DND-41 (cell line): ENCODE data around the gene IFNL3.

ENCODE experiments used
- ATAC-seq: fragments of 200-7000 bp; cut with Tn5 transposase; 3 replicates; pipeline ENCODE4 v1.9.1; 2021; ENCODE audit warnings: low read depth; ENCODE audit not compliant: insufficient read depth
- DNase-seq: peaks from one replicate; pipeline ENCODE4 v3.0.0-alpha.2; 2020
- H2AFZ ChIP-seq: 2 replicates; pipeline ENCODE4 v1.6.0; 2012; ENCODE audit warnings: low read depth, low read length
- H3K27ac ChIP-seq: 2 replicates; pipeline ENCODE4 v1.5.1; 2012; ENCODE audit warnings: low read length, inconsistent platforms
- H3K27me3 ChIP-seq: fragments of 200-600 bp; sonication (generic); 2 replicates; pipeline ENCODE4 v1.6.0; 2012; ENCODE audit warnings: low read length, mild to moderate bottlenecking, inconsistent platforms; ENCODE audit not compliant: insufficient read depth, poor library complexity
- H3K36me3 ChIP-seq: 2 replicates; pipeline ENCODE4 v1.5.1; 2012; ENCODE audit warnings: low read length, inconsistent platforms; ENCODE audit not compliant: insufficient read depth
- H3K4me1 ChIP-seq: 2 replicates; pipeline ENCODE4 v1.5.1; 2012; ENCODE audit warnings: mild to moderate bottlenecking, low read length; ENCODE audit not compliant: insufficient read depth
- H3K4me2 ChIP-seq: 2 replicates; pipeline ENCODE4 v1.6.0; 2012; ENCODE audit warnings: mild to moderate bottlenecking, moderate library complexity, low read length, inconsistent platforms; ENCODE audit not compliant: insufficient read depth
- H3K4me3 ChIP-seq, 2 experiments: fragments of 200-600 bp in 1 of 2; shearing (Covaris generic) in 1 of 2; 2 replicates each; pipeline ENCODE4 v1.5.1; 2012 to 2016; ENCODE audit warnings: inconsistent platforms in 2 of 2, low read length in 2 of 2, mild to moderate bottlenecking in 2 of 2, low read depth in 1 of 2, moderate library complexity in 1 of 2
- H3K79me2 ChIP-seq: 2 replicates; pipeline ENCODE4 v1.6.0; 2012; ENCODE audit warnings: low read length, inconsistent platforms; ENCODE audit not compliant: insufficient read depth
- H3K9ac ChIP-seq: 2 replicates; pipeline ENCODE4 v1.6.0; 2012; ENCODE audit warnings: low read depth, mild to moderate bottlenecking, inconsistent platforms, low read length, moderate library complexity
- H3K9me3 ChIP-seq: 2 replicates; pipeline ENCODE4 v1.5.1; 2012; ENCODE audit warnings: low read length, moderate library complexity, mild to moderate bottlenecking, inconsistent platforms; ENCODE audit not compliant: insufficient read depth, severe bottlenecking
- H4K20me1 ChIP-seq: 2 replicates; pipeline ENCODE4 v1.6.0; 2012; ENCODE audit warnings: low read length; ENCODE audit not compliant: insufficient read depth
- EZH2 ChIP-seq: IDR thresholded peaks from 3 replicates; pipeline ENCODE4 v1.6.1; 2012; ENCODE audit warnings: borderline replicate concordance, low read depth, mild to moderate bottlenecking, moderate library complexity, low read length, inconsistent platforms; ENCODE audit not compliant: severe bottlenecking
- TF ChIP-seq, protein P1 (sequence below): IDR thresholded peaks from 2 replicates; pipeline ENCODE4 v1.5.1; 2012; ENCODE audit warnings: borderline replicate concordance, low read length, moderate library complexity, mild to moderate bottlenecking; ENCODE audit not compliant: poor library complexity, severe bottlenecking; ENCODE audit errors: extremely low read depth

The IFNL3 gene

GRCh38 chr19:39199025-39199424, 45.8 kb downstream of the IFNL3 start:
- H3K79me2 ChIP-seq: no peaks in the 10 kb centered on the region
- no peak overlapping the region for H3K27ac ChIP-seq
- no peaks in the 10 kb centered on the region for H3K9me3 ChIP-seq
- H3K4me3 ChIP-seq: no peak overlapping the region
- DNase-seq: no peak
- H3K4me1 ChIP-seq: no peaks in the 10 kb centered on the region
- no peak overlapping the region for H3K4me2 ChIP-seq
- no peak overlapping the region for H3K9ac ChIP-seq
- H4K20me1 ChIP-seq: no peaks in the 10 kb centered on the region
- H3K27me3 ChIP-seq: no peaks in the 10 kb centered on the region
- TF ChIP-seq EZH2: no peak
- TF ChIP-seq, protein P1, sequence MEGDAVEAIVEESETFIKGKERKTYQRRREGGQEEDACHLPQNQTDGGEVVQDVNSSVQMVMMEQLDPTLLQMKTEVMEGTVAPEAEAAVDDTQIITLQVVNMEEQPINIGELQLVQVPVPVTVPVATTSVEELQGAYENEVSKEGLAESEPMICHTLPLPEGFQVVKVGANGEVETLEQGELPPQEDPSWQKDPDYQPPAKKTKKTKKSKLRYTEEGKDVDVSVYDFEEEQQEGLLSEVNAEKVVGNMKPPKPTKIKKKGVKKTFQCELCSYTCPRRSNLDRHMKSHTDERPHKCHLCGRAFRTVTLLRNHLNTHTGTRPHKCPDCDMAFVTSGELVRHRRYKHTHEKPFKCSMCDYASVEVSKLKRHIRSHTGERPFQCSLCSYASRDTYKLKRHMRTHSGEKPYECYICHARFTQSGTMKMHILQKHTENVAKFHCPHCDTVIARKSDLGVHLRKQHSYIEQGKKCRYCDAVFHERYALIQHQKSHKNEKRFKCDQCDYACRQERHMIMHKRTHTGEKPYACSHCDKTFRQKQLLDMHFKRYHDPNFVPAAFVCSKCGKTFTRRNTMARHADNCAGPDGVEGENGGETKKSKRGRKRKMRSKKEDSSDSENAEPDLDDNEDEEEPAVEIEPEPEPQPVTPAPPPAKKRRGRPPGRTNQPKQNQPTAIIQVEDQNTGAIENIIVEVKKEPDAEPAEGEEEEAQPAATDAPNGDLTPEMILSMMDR: no peak
- ATAC-seq: no peak
- no peak overlapping the region for H2AFZ ChIP-seq
- H3K36me3 ChIP-seq: no peaks in the 10 kb centered on the region

GRCh38 chr19:39197808-39198207, 47.0 kb downstream of the IFNL3 start:
- H3K9ac ChIP-seq: no peak overlapping the region
- H3K4me2 ChIP-seq: no peak overlapping the region
- no peak overlapping the region for H3K4me3 ChIP-seq
- ATAC-seq: no peak
- DNase-seq: no peak
- no peak overlapping the region for H3K27ac ChIP-seq
- no peaks in the 10 kb centered on the region for H3K27me3 ChIP-seq
- H3K36me3 ChIP-seq: no peaks in the 10 kb centered on the region
- H4K20me1 ChIP-seq: 0 out of 2 replicates have a peak, but pooled peaks cover 2% of the 10 kb centered on the region
- no peaks in the 10 kb centered on the region for H3K4me1 ChIP-seq
- H3K9me3 ChIP-seq: no peaks in the 10 kb centered on the region
- H3K79me2 ChIP-seq: no peaks in the 10 kb centered on the region
- TF ChIP-seq, protein P1: peak; percentile 29
- TF ChIP-seq EZH2: no peak
- H2AFZ ChIP-seq: no peak overlapping the region

DNA sequence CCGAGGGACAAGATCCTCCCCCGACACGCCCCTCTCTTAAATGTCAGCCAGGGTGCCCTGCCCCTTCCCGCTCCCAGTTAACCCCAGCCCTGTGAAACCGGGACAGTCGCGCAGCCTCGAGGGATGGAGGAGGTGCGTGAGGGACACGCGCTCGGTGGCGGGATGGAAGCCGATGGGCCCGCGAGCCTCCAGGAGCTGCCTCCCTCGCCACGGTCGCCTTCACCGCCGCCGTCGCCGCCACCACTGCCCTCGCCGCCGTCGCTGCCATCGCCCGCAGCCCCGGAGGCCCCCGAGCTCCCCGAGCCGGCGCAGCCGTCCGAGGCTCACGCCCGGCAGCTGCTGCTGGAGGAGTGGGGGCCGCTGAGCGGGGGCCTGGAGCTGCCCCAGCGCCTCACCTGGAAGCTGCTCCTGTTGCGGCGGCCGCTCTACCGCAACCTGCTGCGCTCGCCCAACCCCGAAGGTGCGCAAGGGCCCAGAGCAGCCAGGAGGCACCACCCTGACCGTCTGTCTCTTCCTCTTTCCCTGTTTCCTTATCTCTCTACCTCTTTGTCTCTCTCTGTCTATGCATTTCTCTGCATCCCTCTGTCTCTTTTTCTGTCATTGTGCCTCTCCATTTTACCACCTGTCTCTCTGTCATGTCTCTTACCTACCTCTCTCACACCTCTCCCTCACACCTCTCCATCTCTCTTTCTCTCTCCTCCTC, 47.8 kb downstream of the IFNL3 start, which contains the start of gene NCCRP1:
Gene NCCRP1 (plus strand): TSS at position 105 of the 703 bp plus-strand sequence. CDS start 19 bp downstream, at position 124.
- no peak for ATAC-seq
- Histone ChIP-seq H3K9me3 (no peaks in the 10 kb centered on the region), H4K20me1 (0 out of 2 replicates have a peak, but pooled peaks cover 2% of the 10 kb centered on the region), H3K4me2 (no peak within 1 kb of the TSS), H3K27me3 (no peaks in the 10 kb centered on the region), H3K4me1 (no peaks in the 10 kb centered on the region), H3K9ac (no peak within 1 kb of the TSS), H3K36me3 (no peaks in the 10 kb centered on the region), H3K79me2 (no peaks in the 10 kb centered on the region), H3K4me3 (no peak within 1 kb of the TSS), H2AFZ (no peak within 1 kb of the TSS), H3K27ac (no peak within 1 kb of the TSS)
- TF ChIP-seq, protein P1: no peak
- no peak for TF ChIP-seq EZH2
- no peak for DNase-seq
